ENCODE results near the gene HINT3. TPM values are rescaled to one million over a fixed set of nuclear protein-coding genes. Genes with fewer than 3 reads are reported as not detected.

Gene HINT3
- total and polyA plus RNA-seq, 2 of the 13 experiments (the other 11 are each of a cell fraction or from before 2014, with no cell fraction given): 3.1 to 22.8 TPM

- no peak for TF ChIP-seq CBX2 (IDR thresholded peaks at IDR 0.05; ENCODE audit: low read depth, low read length)
- TF ChIP-seq CBX2 (CRISPR knock-in tag; IDR thresholded peaks at IDR 0.05; ENCODE audit: low read depth): no peak
- peak; percentile 72 for TF ChIP-seq RAD21 (CRISPR knock-in tag; IDR thresholded peaks at IDR 0.05)
- TF ChIP-seq, protein P1, sequence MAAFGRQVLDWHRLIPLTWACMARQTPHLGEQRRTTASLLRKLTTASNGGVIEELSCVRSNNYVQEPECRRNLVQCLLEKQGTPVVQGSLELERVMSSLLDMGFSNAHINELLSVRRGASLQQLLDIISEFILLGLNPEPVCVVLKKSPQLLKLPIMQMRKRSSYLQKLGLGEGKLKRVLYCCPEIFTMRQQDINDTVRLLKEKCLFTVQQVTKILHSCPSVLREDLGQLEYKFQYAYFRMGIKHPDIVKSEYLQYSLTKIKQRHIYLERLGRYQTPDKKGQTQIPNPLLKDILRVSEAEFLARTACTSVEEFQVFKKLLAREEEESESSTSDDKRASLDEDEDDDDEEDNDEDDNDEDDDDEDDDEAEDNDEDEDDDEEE (CRISPR knock-in tag; IDR thresholded peaks at IDR 0.05): peak; percentile 20; the same call in 1 of the 2 replicates
- no peak for TF ChIP-seq ZNF138 (CRISPR knock-in tag; IDR thresholded peaks at IDR 0.05; ENCODE audit: low read depth)
- TF ChIP-seq NCOA1 (CRISPR knock-in tag; IDR thresholded peaks at IDR 0.05): no peak; the same call in 1 of the 2 replicates
- TF ChIP-seq TMF1 (CRISPR knock-in tag; IDR thresholded peaks at IDR 0.05; ENCODE audit: low read depth): no peak
- TF ChIP-seq PHF8 (CRISPR knock-in tag; IDR thresholded peaks at IDR 0.05): no peak
- TF ChIP-seq ZBTB38 (CRISPR knock-in tag; IDR thresholded peaks at IDR 0.05): peak; percentile 11; the same call in 1 of the 2 replicates
- TF ChIP-seq ZNF207 (IDR thresholded peaks at IDR 0.05; ENCODE audit: borderline replicate concordance): no peak
- peak; percentile 29; the same call in 1 of the 2 replicates for TF ChIP-seq RFXAP (CRISPR knock-in tag; IDR thresholded peaks at IDR 0.05; ENCODE audit: borderline replicate concordance)
- TF ChIP-seq ZNF224 (CRISPR knock-in tag; IDR thresholded peaks at IDR 0.05): no peak
- peak; percentile 26; the same call in 1 of the 2 replicates for TF ChIP-seq ZNF501 (CRISPR knock-in tag; IDR thresholded peaks at IDR 0.05)
- 0 out of 2 replicates have a peak, but pooled peaks have one; percentile 11 for TF ChIP-seq HDAC1 (CRISPR knock-in tag; IDR thresholded peaks at IDR 0.05)
- no peak for TF ChIP-seq ZNF614 (CRISPR knock-in tag; IDR thresholded peaks at IDR 0.05; ENCODE audit: borderline replicate concordance)
- TF ChIP-seq ZNF563 (CRISPR knock-in tag; IDR thresholded peaks at IDR 0.05): peak; percentile 50; the same call in 1 of the 2 replicates
- TF ChIP-seq ZNF143 (CRISPR knock-in tag; IDR thresholded peaks at IDR 0.05): 0 out of 2 replicates have a peak, but pooled peaks have one; percentile 21
- TF ChIP-seq ZNF652 (CRISPR knock-in tag; IDR thresholded peaks at IDR 0.05; ENCODE audit: borderline replicate concordance, low read depth): no peak
- 0 out of 2 replicates have a peak, but pooled peaks have one; percentile 14 for TF ChIP-seq ZNF547 (CRISPR knock-in tag; IDR thresholded peaks at IDR 0.05)
- peak; percentile 38; the same call in 1 of the 2 replicates for TF ChIP-seq KDM5B (CRISPR knock-in tag; IDR thresholded peaks at IDR 0.05; ENCODE audit: borderline replicate concordance)
- no peak for TF ChIP-seq ZNF230 (CRISPR knock-in tag; IDR thresholded peaks at IDR 0.05)
- TF ChIP-seq, protein P2, sequence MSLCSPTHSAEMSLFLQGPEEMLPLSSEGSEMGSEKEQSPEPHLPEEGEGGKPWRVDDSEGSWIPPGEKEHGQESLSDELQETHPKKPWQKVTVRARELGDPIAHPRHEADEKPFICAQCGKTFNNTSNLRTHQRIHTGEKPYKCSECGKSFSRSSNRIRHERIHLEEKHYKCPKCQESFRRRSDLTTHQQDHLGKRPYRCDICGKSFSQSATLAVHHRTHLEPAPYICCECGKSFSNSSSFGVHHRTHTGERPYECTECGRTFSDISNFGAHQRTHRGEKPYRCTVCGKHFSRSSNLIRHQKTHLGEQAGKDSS (CRISPR knock-in tag; IDR thresholded peaks at IDR 0.05; ENCODE audit: borderline replicate concordance, low read depth): 0 out of 2 replicates have a peak, but pooled peaks have one; percentile 17
- TF ChIP-seq ZFP91 (CRISPR knock-in tag; IDR thresholded peaks at IDR 0.05; ENCODE audit: borderline replicate concordance): peak; percentile 90; the same call in 1 of the 2 replicates
- TF ChIP-seq ZNF883 (CRISPR knock-in tag; IDR thresholded peaks at IDR 0.05; ENCODE audit: not compliant biosample characterization): no peak
- TF ChIP-seq, protein P3, sequence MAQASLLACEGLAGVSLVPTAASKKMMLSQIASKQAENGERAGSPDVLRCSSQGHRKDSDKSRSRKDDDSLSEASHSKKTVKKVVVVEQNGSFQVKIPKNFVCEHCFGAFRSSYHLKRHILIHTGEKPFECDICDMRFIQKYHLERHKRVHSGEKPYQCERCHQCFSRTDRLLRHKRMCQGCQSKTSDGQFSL (CRISPR knock-in tag; IDR thresholded peaks at IDR 0.05): peak; percentile 81
- TF ChIP-seq GATA4 (IDR thresholded peaks at IDR 0.05; ENCODE audit: borderline replicate concordance, low read depth): no peak
- no peak for TF ChIP-seq ISX (CRISPR knock-in tag; conservative IDR thresholded peaks at IDR 0.05)
- 0 out of 2 replicates have a peak, but pooled peaks have one; percentile 23 for TF ChIP-seq EED (CRISPR knock-in tag; IDR thresholded peaks at IDR 0.05)
Observed at GRCh38 chr6:125952764-125953501, 3.6 kb upstream of the HINT3 start (continued).
